Stimulated activated CD8-positive, alpha-beta memory T cell treated with anti-CD3 and anti-CD28 coated beads, Interleukin-15, amount 100 ng/mL, for 24 hours (primary cell): ENCODE data around the gene CSRP3.

ENCODE experiments used
- DNase-seq: peaks from one replicate; pipeline ENCODE4 v3.0.0-alpha.2; 2020; ENCODE audit warnings: low read depth

The CSRP3 gene

DNA sequence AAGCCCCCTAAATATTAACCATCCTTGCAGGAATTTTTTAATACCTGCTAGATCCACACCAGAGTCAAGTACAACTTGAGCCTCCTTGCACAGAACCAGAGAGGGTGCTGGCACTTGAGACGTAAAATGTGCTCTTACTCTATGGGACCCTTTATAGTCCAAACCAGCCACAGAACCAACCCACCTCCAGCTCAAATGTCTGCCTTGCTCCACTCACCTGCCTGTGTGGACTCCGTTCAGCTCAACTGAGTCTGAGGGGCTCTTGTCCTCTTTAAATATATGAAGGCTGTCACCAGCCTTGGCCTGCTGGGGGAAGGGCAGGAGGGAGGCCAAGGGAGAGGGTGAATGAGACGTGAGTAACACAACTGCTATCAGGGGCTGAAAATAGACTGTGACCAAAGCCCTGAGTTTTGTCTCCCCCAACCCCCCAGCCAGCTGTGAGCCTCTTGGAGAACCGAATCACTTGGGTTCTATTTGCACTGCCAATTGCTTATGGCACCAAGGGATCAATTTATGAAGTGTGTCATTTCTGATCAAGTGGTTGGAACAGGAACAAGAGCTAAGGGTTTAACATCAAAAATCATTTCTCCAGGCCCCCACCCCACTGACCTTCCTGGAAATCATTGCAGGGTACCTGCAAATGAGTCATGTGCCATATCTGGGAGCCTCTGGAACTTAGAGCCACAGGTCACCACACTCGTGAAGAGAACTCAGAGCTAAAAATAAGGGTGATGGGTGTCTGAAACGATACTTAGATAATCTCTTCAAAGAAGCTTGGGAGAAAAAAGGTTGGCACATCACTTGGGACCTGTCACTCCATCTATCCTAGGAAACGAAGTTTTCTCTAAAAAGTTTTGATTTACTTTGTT is at the start of gene CSRP3:
CSRP3 (minus strand) TSS at position 247 of the 869 bp plus-strand sequence. CDS start 9,535 bp downstream, outside the sequence.
- no peak for DNase-seq

DNA sequence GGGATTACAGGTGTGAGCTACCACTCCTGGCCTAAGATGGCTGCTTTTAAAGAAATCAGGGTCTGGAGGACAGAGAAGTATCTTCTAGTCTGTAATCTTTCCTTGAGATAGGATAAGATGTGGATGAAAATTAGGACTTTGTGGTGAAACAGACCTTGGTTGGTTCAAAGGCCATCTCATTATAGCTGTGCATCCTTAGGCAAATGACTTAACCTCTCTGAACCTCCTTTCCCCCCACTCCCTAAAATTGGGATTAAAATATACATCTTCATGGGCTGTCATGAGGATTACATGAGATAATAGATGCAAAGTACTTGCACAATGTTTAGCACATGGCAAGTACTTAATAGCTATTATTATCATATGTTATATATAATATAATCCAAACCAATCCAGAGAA is 49.8 kb upstream of the CSRP3 start:
- no peak for DNase-seq

DNA sequence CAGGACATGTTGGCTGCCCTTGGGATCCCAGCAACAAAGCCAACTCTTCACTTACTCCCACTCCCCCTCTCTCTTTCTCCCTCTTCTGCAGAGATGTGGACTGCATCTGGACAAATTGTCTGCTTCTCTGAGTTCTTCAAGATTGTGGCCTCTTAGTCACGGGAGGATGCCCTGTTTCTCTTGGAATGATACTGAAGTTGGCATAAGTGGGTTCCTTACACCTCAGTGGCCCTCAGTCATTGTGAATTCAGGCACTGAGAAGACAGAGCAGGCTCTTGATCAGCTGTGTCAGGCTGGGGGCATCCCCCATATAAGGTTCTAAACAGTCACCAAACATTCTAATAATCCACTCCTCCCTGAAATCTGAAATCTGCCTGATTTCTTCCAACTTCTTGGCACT is 45.0 kb upstream of the CSRP3 start:
- DNase-seq, result no peak

DNA sequence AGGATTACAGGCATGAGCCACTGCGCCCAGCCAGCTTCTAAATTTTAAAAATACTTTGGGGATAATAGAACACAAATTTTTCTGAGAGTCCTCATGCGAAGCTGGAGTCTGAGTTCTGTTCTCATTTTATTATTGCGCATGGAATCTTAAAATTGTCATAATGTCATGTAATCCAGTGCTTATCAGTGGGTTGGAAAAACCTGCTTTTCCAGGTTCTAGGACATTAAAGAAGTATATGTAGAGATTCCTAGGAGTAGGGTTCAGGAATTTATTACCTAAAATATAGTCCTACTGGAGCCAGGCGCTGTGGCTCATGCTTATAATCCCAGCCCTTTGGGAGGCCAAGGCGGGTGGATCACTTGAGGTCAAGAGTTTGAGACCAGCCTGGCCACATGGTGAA is 43.6 kb upstream of the CSRP3 start:
- no peak for DNase-seq

DNA sequence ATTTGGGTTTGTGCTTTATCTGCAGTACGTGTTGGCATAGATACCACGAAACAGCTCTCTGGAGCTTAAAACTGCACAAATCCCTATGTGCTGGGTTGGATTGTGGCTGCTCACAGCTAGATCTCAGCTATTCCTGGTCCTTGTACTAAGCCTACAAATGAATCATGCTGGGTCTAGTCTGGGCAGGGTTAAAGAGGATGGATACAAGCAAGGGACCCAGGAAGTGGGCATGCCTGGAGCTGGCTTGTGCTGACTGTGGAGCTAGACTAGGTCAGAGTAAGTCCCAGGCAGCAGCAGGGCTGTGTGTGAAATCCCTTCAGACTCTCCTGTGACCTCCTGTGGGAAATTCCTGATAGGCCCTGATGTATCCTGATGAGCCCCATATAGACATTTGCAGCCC is 42.8 kb upstream of the CSRP3 start:
- no peak for DNase-seq

DNA sequence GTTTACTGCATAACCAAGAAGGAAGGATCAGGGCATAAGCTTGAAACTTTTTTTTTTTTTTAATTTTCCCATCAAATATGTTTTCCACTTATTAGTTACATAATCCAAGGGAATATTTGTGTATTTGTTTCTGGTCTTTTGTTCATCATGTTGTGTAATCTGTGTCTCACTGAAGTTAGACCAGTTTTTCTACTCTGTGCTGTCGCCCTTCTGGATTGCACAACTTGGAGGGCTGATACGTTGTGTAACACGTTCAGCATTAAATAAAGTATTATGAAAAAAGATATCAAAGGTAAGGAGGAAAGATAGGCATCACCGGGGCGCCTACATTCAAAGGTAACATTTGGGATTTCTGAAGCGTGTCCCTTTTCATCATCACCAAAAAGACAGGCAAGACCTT is 42.3 kb upstream of the CSRP3 start:
- DNase-seq, result no peak

DNA sequence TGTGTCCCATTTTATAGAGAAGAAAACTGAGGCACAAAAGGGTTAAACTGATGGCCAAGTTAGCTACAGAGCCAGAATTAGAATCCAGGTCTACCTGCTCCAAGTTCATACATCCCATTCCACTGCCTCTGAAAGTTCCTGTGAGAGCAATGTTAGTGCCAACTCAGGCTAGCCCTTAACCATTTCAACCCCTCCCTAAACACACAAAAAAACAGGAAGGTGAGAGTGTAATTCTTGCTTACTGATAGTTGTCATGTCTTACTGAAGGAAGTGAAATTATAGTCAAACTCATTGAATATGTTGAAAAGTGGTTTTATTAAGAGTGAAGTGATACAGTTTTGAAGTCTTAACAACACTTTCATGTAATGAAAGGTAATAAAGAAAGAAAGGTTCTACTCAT is 41.8 kb upstream of the CSRP3 start:
- no peak for DNase-seq

DNA sequence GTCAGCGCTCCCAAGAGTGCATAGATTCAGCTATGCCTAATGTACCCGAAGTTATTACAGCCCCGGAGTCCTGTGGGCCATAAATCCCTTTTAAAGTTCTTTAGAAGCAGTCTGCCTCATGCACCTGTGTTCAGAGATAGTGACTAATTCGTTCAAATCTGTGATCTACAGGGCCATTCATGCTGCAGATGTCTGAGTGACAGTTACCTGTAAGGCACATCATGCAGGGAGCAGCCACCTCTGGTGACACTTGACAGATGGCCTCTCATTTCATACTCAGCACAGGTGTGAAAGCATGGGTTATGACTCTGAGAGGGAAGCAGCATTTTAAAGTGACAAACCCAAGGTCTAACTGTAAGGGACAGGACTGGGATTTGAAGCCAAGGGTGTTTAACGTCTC is 41.4 kb upstream of the CSRP3 start:
- no peak for DNase-seq

DNA sequence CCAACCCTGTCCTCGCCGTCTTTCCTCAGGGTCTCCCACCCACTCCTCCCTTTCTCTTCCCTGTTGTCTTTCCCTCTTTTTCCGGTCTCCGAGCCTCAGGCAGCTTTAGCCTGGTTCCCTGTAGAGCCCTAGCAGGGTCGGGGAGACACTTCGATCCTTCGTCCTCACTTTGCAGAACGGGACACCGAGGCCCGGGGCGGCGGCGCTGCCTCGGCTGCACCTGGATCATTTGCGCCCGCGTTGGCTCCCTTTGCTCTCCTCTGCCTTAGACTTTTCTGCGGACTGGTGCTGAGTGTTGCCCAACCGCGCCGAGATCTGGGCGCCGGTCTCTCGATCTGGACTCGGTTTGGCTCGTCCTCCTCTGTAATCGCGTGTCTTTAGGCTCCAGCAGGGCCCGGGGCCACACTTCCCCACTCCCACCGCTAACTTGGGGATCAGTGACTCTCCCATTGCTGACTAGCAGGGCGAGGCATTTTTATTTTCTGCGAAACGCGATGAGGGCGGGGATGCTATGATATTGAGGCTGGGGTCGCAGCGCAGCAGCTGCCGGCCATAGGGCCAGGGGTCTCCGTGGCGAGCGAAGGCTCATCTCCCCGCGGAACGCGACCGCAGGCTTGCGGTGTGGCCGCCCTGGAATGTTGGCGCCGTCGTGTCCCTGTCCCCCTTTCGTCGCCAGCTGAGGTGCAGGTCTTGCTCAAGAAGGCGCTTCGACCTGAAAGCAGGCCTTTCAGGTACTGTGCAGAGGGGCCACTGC is 40.6 kb upstream of the CSRP3 start:
- DNase-seq, result no peak

DNA sequence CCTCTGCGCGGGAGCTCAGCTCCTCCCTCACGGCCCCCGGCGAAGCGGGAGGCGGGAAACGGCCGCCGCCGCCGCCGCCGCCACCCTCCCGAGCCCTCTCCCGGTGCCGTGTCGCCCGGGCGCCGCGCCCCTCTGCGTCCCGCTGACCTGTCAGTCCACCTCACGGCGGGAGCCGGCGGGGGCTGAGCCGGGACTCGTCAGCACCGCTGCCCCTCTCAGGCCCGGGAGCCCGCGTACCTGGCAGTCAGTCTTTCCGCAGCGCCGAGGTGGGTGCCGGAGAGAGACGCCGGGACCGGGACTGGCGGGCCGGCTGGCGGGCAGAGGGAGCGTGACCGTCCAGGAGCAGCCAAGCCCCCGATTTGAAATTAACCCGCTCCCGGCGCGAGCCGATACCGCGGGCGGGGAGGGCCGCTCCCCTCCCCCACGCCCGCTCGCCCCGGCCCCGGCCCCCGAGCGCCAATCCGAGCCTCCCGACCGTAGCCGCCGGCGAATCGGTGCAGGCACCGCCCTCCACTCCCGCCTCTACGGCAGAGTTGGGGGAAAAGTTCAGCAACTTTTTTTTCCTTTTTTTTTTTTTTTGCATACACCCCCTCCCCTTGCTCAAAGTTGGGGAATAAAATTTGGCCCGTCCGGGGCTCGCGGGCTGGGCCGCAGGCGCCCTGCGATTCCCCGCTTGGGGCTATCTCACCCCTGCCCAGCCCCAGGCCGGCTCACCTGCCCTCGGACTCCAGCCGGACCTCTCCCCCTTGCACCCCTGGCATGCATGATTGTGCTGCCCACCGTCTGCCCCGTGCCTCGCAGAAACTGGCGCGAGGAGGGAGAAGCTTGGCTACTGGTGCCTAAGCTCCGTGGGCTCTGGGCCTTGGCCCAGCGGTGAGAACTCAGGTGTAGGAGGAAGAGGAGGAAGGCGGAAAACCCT is 39.7 kb upstream of the CSRP3 start:
- DNase-seq, result no peak

DNA sequence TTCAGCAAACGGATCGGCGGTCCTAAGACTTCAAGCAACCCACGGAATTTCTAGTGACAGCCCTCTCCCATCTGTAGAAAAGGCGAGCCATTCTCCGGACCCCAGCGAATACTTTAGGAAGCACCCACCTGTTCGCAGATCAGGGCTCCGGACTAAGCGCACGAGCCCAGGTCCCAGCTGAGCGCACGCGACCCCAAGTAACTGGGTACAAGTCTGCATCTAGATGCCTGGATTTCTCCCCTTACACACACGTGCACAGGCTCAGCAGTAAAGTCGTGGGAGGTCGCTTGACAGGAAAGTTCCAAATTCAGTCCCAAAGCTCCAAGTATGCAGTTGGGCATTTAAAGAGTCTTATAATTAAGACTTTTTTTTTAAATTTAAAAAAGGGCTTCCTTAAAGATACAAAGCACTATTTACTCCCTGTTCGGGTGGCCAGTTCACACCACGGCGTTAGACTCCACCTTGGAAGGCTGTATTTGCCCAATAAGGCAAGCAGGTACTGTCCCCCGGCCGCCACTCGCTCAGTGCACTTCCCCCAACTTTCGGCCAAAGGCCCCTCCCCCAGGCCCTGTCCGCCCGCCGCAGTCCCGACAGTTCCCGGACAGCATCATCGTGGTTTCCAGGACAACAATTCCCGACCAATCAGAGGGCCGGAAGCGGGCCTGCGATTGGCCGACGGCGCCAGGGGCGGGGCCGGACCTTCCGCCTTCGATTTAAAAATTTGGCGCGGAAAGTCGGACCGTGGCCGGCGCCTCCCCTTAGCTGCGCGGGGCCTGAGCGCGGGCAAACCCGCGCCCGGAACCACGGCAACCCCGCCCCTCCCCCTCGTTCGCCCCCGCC is 38.9 kb upstream of the CSRP3 start, which contains the start of gene E2F8:
E2F8 (minus strand) TSS at position 526 of the 840 bp plus-strand sequence. CDS start 824 bp downstream, outside the sequence.
- peak; percentile 64 for DNase-seq

DNA sequence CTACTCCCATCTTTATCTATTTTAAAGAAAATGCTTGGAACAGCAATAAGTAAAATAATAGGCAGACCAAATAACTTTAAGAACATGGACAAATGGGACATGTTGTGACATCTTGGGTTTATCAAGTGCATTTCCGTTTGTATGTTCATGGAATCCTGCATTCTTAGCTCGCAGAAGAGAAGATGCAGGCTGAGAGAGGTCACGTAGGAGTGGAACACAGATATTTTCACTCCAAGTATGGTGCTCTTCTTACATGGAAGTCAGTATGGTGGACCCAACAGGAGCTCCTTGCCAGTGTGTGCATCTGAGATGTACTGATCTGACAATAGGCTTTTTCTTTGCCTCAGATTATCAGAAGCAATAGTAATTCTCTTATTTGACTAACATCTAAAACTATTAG is 37.3 kb upstream of the CSRP3 start:
- no peak for DNase-seq

DNA sequence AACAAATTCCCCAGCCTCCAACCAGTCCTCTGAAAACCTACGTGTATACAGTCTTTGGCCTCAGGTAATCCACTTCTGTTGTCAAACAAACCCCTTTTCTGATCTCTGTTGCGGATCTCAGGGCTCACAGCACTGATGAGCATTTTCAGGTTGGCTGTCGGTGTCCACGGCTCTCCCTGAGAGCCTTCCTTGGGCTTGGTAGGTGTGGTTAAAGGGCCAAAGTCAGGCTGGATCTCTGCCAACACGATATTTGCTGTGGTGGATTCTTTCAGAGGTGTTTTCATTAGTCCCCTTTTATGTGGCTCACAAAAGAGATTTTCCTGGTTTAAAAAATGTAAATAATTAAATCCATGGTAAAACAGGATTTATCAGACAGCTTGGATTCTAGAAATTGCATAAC is 36.0 kb upstream of the CSRP3 start:
- no peak for DNase-seq

DNA sequence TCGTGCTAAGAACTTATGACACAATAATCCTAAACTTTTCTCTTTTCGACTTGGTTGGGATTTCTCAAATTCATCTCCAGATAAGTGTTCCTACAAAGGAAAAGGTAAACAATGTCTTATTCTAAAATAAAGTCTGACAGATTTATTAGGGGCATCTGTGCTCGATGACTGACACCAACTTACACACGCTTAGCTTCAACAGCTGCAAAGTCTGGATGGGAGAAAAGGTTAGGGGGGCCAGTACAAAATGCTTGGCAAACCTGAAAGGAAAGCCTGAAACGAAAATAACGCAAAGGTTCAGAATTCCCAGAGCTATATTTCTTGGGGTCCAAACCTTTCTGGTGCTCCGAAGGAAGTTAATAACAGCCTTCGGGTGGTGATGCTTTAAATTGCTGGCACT is 35.6 kb upstream of the CSRP3 start:
- no peak for DNase-seq

DNA sequence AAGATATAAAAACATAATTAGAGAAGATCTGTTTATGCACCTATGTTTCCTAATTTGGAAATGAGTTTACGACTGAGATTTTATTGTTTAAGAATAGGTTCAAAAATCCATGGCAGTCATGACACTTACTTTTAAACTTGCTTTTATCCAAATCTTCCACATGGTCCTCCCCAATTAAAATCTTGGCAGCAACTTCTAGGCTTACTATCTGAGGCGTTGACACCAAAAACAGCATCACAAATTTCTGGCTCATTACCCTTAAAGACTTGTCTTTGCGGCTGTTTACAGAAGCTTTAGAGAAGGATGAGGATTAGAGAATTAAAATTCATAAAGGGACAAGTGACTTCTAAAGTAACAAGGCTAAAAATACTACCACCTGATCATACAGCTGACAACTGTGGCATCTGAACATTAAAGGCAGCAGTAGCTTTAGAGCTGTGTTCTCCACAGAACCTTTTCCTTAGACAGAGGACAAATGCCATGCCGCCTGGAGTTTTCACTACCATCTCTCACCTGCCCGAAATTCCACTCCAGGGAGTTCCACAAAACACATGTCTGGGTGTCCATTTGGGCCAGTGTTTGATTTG is 32.5 kb upstream of the CSRP3 start:
- DNase-seq, result no peak

DNA sequence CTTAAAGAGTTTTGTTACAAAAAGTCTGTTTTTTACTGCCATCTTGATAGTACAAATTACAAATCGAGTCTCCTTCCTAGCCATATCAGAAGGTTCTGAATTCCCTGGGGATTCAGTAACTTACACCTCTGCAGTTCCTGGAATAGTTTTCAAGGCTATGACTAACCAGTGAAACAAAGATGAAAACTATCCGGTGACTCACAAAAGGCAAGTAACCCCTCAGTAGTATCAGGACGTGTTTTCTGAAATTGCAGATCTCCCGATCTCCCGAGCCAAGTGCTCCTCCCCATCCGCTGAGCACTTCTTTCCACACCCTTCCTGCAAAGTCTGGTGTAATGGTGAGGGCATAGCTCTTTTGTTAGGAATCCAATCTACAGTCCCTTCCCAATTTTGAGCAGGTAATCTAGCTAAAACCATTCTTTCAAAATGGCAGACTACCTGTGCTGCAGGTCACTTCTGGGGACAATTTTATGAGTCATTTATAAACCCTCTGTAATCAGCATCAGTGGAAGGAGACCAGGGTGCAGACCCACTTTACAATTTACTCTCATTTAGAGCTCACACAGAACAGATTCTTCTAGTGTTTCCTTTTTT is 31.2 kb upstream of the CSRP3 start:
- DNase-seq, result no peak

DNA sequence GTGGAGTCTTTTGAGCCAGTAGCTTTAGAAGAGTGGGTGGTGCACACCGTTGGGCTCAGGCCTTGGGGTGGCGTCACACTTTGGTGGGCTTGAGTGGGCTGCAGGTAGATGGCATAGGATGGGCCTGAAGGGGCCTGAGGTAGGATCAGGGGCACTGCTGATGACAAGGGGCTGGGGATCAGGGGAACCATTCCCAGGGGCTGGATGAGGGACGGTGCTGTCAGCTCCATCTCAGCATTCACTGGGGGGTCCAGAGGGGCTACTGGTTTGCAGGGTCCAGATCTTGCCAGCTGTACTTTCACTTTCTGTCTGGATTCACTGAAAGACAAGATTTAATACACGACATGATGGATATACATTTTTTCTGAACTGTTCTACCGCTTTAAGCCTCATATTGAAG is 27.9 kb upstream of the CSRP3 start:
- no peak for DNase-seq

DNA sequence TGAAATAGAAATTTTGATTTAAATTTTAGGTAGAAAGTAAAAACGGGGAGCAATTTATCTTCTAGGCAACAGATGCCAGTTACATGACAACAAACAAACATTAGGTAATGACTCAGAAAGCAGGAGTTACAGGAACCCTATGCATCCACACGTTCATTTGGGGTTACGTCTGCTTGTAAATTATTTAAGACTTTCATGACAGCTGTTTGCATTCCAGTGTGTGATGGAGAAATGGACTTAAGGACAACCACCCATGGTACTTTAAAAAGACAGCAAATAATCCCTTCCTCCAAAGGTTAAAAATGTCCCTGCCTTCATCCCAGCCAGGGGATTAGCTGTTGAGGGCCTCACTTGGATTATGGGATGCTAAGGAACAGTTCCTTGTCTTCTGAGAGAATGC is 27.2 kb upstream of the CSRP3 start:
- DNase-seq, result no peak

DNA sequence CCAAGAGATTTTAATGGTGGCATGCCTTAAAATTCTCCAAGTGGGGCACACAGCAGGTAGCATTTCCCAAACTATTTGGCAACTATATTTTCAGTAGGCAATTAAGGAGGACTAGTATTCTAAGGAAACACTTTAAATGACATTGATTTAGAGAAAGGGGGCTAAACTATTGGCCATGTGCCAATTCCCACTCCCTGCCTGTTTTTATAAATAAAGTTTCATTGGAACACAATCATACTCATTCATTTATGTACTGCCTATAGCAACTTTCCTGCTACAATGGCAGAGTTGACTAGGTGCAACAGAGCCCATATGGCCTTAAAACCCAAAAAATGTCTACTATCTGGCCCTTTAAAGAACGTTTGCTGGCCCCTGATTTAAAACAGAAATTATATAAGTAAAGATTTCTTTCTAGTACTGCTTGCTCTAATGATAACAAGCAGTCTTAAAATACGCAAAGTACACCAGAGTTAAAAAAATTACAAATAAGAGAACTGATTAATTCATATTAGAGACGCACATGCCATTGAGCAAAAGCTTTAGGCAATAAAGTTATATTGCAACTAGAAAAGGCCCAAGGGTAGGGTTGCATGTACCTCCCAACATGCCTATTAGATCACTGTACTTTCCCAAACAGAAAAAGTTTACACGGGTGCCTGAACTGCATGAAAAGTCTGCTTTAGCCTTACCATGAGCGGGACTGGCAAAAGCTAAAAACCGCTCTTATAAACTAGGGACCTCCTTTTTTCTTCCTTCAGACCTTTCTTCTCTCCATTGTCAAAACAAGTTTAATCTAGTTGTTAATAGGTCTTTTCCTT is 24.8 kb upstream of the CSRP3 start:
- no peak for DNase-seq

DNA sequence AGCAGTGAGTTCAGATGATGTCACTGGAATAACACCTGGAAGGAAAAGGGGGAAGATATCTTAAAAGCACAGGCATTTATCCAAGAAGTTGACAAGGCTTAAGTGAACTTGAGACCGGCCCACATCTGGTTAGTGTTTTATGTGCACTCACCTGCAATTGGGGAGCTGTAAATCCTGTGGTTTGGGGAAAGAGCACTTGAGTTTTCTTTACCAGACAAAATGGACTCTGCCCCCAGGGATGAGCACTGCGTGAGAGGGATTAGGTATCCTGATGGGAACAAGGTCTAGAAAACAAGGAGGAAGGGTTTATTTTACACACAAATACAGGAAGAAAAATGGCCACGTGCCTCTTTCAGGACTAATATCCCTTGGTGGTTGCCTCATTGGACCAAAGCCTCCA is 23.8 kb upstream of the CSRP3 start:
- DNase-seq, result no peak
